K562 (cell line): ENCODE data around the gene DNALI1. TPM values are rescaled to one million over a fixed set of nuclear protein-coding genes. Genes with fewer than 3 reads are reported as not detected.
A peak's percentile ranks its signal among the peaks of the same experiment; 100 is the strongest.

ENCODE experiments used
- BMI1 ChIP-seq: fragments of 150-350 bp; IDR thresholded peaks from 2 replicates; pipeline ENCODE4 v1.6.1; 2014; ENCODE audit warnings: low read length
- BRD9 ChIP-seq: fragments of 450-650 bp; IDR thresholded peaks from 2 replicates; pipeline ENCODE4 v1.6.1; 2018; ENCODE audit warnings: low read depth; ENCODE audit not compliant: partially characterized antibody
- COPS2 ChIP-seq: fragments of 450-650 bp; conservative IDR thresholded peaks from 2 replicates; pipeline ENCODE4 v1.6.1; 2016; ENCODE audit warnings: mild to moderate bottlenecking, moderate library complexity
- DACH1 ChIP-seq: fragments of 450-650 bp; IDR thresholded peaks from 2 replicates; pipeline ENCODE4 v1.6.1; 2018; ENCODE audit not compliant: partially characterized antibody
- FUS ChIP-seq: fragments of 200-400 bp; formaldehyde crosslinking; optimal IDR thresholded peaks from 2 replicates; pipeline ENCODE3; 2017; ENCODE audit warnings: low read depth, low read length
- GABPA ChIP-seq: fragments of 200-800 bp; sonication (Bioruptor generic); conservative IDR thresholded peaks from 2 replicates; pipeline ENCODE4 v1.6.1; 2016; ENCODE audit warnings: low read depth, missing genetic modification characterization, missing compliant biosample characterization
- GATA2 ChIP-seq: sonication (generic); formaldehyde crosslinking; IDR thresholded peaks from 2 replicates; pipeline ENCODE4 v1.4.0; 2020; ENCODE audit warnings: mild to moderate bottlenecking, missing genetic modification reagents
- KDM4B ChIP-seq, 2 experiments: fragments of 450-650 bp in 1 of 2; sonication (generic) in 1 of 2; IDR thresholded peaks; 2 replicates each; pipeline ENCODE4 v1.6.1; 2016 to 2017; ENCODE audit warnings: borderline replicate concordance in 2 of 2, antibody characterized with exemption in 1 of 2, low read depth in 1 of 2, mild to moderate bottlenecking in 1 of 2
- LARP7 ChIP-seq: fragments of 450-650 bp; IDR thresholded peaks from 2 replicates; pipeline ENCODE4 v1.6.1; 2016
- NFIX ChIP-seq: fragments of 250-450 bp; sonication (Bioruptor Pico); IDR thresholded peaks from 2 replicates; pipeline ENCODE4 v1.4.0; 2020; ENCODE audit warnings: low read depth, mild to moderate bottlenecking, moderate library complexity
- PHF8 ChIP-seq: fragments of 200-600 bp; sonication (generic); IDR thresholded peaks from 2 replicates; pipeline ENCODE4 v1.6.1; 2012; ENCODE audit warnings: mixed run types, mild to moderate bottlenecking, inconsistent platforms, low read length, moderate library complexity, borderline replicate concordance
- RBM25 ChIP-seq: fragments of 200-400 bp; formaldehyde crosslinking; IDR thresholded peaks from 2 replicates; pipeline ENCODE4 v1.6.1; 2018; ENCODE audit warnings: low read length, low read depth, moderate library complexity; ENCODE audit not compliant: severe bottlenecking
- RFX7 ChIP-seq: fragments of 250-450 bp; sonication (Bioruptor Pico); IDR thresholded peaks from 2 replicates; pipeline ENCODE4 v1.5.1; 2021; ENCODE audit warnings: mild to moderate bottlenecking
- SMARCA4 ChIP-seq: fragments of 450-650 bp; IDR thresholded peaks from 2 replicates; pipeline ENCODE4 v1.6.1; 2016
- U2AF2 ChIP-seq: fragments of 200-400 bp; formaldehyde crosslinking; optimal IDR thresholded peaks from 2 replicates; pipeline ENCODE3; 2017; ENCODE audit warnings: low read depth, mild to moderate bottlenecking, low read length
- YY1 ChIP-seq, 3 experiments: IDR thresholded peaks; 2 replicates each; pipeline ENCODE4 v1.6.1; 2011; ENCODE audit warnings: low read length in 2 of 3, mild to moderate bottlenecking in 2 of 3, moderate library complexity in 2 of 3, borderline replicate concordance in 1 of 3, control low read depth in 1 of 3, low read depth in 1 of 3; ENCODE audit not compliant: insufficient read depth in 3 of 3, insufficient replicate concordance in 2 of 3, control insufficient read depth in 1 of 3, insufficient read length in 1 of 3; ENCODE audit errors: extremely low read depth in 1 of 3
- ZKSCAN1 ChIP-seq: fragments of 150-350 bp; IDR thresholded peaks from 2 replicates; pipeline ENCODE4 v1.6.1; 2016; ENCODE audit warnings: low read depth, low read length
- ZNF12 ChIP-seq: sonication (generic); formaldehyde crosslinking; IDR thresholded peaks from 2 replicates; pipeline ENCODE4 v1.4.0; 2020; ENCODE audit warnings: mild to moderate bottlenecking, missing genetic modification reagents
- ZNF133 ChIP-seq: fragments of 250-450 bp; sonication (Bioruptor Pico); IDR thresholded peaks from 2 replicates; pipeline ENCODE4 v1.4.0; 2020; ENCODE audit warnings: mild to moderate bottlenecking
- ZNF3 ChIP-seq: fragments of 250-450 bp; sonication (Bioruptor Pico); IDR thresholded peaks from 2 replicates; pipeline ENCODE4 v1.5.0; 2021; ENCODE audit warnings: mild to moderate bottlenecking, moderate library complexity
- ZNF354B ChIP-seq: fragments of 250-450 bp; sonication (Bioruptor Pico); IDR thresholded peaks from 2 replicates; pipeline ENCODE4 v1.4.0; 2020
- ZNF583 ChIP-seq: fragments of 250-450 bp; sonication (Bioruptor Pico); IDR thresholded peaks from 2 replicates; pipeline ENCODE4 v1.4.0; 2020
- ZNF764 ChIP-seq: fragments of 250-450 bp; sonication (Bioruptor Pico); IDR thresholded peaks from 2 replicates; pipeline ENCODE4 v1.4.0; 2020; ENCODE audit warnings: low read depth, mild to moderate bottlenecking, moderate library complexity
- polyA plus RNA-seq, 8 experiments: library from polyadenylated mRNA; depleted of rRNA in 4 of 8; stranded (reverse) in 5 of 8; unstranded in 3 of 8; fragments of >200 nt; fragmentation: Nextera tagmentation in 2 of 8; fragmentation: Illumina TruSeq in 1 of 8; extraction: Ambion mirVana in 2 of 8; extraction: Trizol in 1 of 8; gene quantifications; 2 replicates each; pipeline versions ENCODE4 v1.2.1 to v1.2.3, GENCODE V29; 2011 to 2014; ENCODE audit warnings: inconsistent platforms in 1 of 8, missing spikeins in 1 of 8
- total RNA-seq, 7 experiments: library from RNA; depleted of rRNA in 6 of 7; stranded (reverse); fragments of >200 nt in 6 of 7; fragmentation: Illumina TruSeq in 2 of 7; extraction: Trizol in 2 of 7; gene quantifications; 2 replicates each; pipeline versions ENCODE4 v1.2.1 to v1.2.3, GENCODE V29; 2011 to 2021; ENCODE audit warnings: low replicate concordance in 1 of 7
- TF ChIP-seq, protein P1 (sequence below): sonication (generic); formaldehyde crosslinking; IDR thresholded peaks from 2 replicates; pipeline ENCODE4 v1.5.0; 2020; ENCODE audit warnings: missing genetic modification reagents
- TF ChIP-seq, protein P2 (sequence below): fragments of 250-450 bp; sonication (Bioruptor Pico); IDR thresholded peaks from 2 replicates; pipeline ENCODE4 v1.4.0; 2020; ENCODE audit warnings: borderline replicate concordance
- TF ChIP-seq, protein P3 (sequence below), 3 experiments: IDR thresholded peaks in 2 of 3; conservative IDR thresholded peaks in 1 of 3; 2 replicates each; pipeline ENCODE4 v1.5.1; 2011 to 2012; ENCODE audit warnings: low read length in 3 of 3, mild to moderate bottlenecking in 3 of 3, control low read depth in 2 of 3, improper control_type of control experiment in 1 of 3, inconsistent platforms in 1 of 3, low read depth in 1 of 3, mixed read lengths in 1 of 3, moderate library complexity in 1 of 3; ENCODE audit not compliant: insufficient read depth in 2 of 3

Gene DNALI1
- total and polyA plus RNA-seq, 9 of the 15 experiments (the other 6 are each of a cell fraction or from before 2014, with no cell fraction given) = 0.87 to 5.6 (median 1.2) TPM

DNA sequence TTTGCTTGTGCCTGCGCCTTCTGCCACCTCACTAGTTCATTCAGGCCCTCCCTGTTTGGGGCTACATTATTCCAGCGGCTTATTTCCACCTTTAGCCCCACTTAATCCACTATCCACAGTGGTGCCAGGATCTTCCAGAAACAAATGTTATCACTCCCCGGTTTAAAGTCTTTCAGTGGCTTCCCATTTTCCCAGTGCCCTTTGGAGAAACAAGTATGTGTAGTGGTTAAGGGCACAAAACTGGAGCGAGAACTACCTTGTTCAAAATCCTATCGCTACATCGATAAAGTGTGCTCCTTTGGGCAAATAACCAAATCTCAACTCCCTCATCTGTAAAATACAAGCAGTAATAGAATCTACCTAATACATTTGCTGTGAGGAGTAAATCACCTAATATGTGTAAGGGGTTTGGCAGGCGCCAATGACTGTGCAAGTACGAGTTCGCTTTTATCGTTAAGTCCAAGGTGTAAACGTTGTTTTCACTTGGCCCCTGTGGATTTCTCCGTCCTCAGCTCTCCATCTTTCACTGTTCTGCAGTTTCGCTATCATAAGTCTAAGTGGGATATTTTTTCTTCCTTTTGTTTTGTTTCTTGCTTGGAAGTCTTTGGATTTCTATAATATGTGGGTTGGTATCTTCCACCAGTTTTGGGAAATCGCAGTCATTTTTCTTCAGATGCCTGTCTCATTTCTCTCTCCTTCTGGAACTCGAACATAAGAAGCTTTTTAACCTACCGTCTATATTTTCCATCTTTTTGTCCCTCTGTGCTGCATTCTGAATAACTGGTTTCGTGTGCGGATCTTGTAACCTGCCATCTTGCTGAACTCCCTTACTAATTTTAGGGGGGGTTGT is 41.3 kb upstream of the DNALI1 start (continued):
- TF ChIP-seq U2AF2 (no peak), GABPA (tag) (no peak), LARP7 (no peak), KDM4B (IDR thresholded peaks at IDR 0.05; ENCODE audit: borderline replicate concordance in 2 of 2, low read depth in 1 of 2) (no peak), ZNF133 (CRISPR knock-in tag) (no peak), ZNF3 (CRISPR knock-in tag) (no peak), ZNF583 (CRISPR knock-in tag) (no peak), COPS2 (no peak), ZKSCAN1 (peak; percentile 94), RFX7 (CRISPR knock-in tag) (no peak), PHF8 (no peak), RBM25 (no peak), ZNF354B (CRISPR knock-in tag) (no peak), ZNF764 (no peak), FUS (no peak), YY1 (IDR thresholded peaks at IDR 0.05; ENCODE audit: borderline replicate concordance in 1 of 3, control insufficient read depth in 1 of 3, extremely low read depth in 1 of 3, insufficient read depth in 3 of 3, insufficient read length in 1 of 3, insufficient replicate concordance in 2 of 3, low read depth in 1 of 3, low read length in 2 of 3) (no peak), ZNF12 (CRISPR knock-in tag) (no peak), DACH1 (no peak), GATA2 (no peak), SMARCA4 (0 out of 2 replicates have a peak, but pooled peaks have one; percentile 30), BMI1 (no peak), NFIX (no peak), BRD9 (no peak)
- TF ChIP-seq, protein P1, sequence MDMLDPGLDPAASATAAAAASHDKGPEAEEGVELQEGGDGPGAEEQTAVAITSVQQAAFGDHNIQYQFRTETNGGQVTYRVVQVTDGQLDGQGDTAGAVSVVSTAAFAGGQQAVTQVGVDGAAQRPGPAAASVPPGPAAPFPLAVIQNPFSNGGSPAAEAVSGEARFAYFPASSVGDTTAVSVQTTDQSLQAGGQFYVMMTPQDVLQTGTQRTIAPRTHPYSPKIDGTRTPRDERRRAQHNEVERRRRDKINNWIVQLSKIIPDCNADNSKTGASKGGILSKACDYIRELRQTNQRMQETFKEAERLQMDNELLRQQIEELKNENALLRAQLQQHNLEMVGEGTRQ (CRISPR knock-in tag) = no peak
- TF ChIP-seq, protein P2, sequence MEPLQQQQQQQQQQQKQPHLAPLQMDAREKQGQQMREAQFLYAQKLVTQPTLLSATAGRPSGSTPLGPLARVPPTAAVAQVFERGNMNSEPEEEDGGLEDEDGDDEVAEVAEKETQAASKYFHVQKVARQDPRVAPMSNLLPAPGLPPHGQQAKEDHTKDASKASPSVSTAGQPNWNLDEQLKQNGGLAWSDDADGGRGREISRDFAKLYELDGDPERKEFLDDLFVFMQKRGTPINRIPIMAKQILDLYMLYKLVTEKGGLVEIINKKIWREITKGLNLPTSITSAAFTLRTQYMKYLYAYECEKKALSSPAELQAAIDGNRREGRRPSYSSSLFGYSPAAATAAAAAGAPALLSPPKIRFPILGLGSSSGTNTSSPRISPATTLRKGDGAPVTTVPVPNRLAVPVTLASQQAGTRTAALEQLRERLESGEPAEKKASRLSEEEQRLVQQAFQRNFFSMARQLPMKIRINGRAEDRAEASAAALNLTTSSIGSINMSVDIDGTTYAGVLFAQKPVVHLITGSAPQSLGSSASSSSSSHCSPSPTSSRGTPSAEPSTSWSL (CRISPR knock-in tag) = no peak
- TF ChIP-seq, protein P3, sequence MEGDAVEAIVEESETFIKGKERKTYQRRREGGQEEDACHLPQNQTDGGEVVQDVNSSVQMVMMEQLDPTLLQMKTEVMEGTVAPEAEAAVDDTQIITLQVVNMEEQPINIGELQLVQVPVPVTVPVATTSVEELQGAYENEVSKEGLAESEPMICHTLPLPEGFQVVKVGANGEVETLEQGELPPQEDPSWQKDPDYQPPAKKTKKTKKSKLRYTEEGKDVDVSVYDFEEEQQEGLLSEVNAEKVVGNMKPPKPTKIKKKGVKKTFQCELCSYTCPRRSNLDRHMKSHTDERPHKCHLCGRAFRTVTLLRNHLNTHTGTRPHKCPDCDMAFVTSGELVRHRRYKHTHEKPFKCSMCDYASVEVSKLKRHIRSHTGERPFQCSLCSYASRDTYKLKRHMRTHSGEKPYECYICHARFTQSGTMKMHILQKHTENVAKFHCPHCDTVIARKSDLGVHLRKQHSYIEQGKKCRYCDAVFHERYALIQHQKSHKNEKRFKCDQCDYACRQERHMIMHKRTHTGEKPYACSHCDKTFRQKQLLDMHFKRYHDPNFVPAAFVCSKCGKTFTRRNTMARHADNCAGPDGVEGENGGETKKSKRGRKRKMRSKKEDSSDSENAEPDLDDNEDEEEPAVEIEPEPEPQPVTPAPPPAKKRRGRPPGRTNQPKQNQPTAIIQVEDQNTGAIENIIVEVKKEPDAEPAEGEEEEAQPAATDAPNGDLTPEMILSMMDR (IDR thresholded peaks at IDR 0.05 in 2 of 3, conservative IDR thresholded peaks at IDR 0.05 in 1 of 3; ENCODE audit: insufficient read depth in 2 of 3, low read depth in 1 of 3, low read length in 3 of 3) = no peak
